Smooth muscle cell (in vitro differentiated cells): ENCODE measurements around the gene LGALS1. TPM values are rescaled to one million over a fixed set of nuclear protein-coding genes. Genes with fewer than 3 reads are reported as not detected.

ENCODE experiments used
- DNase-seq: peaks from one replicate; lab custom pipeline; 2025; ENCODE audit not compliant: unreplicated experiment; lab: John Stamatoyannopoulos, UW
- H2AFZ ChIP-seq: fragments of 200-600 bp; sonication (generic); 2 replicates; pipeline ENCODE4 v1.6.0; 2016; ENCODE audit warnings: antibody characterized with exemption, low read depth, mild to moderate bottlenecking
- H3F3A ChIP-seq: fragments of 200-600 bp; sonication (generic); 2 replicates; pipeline ENCODE4 v1.6.0; 2017; ENCODE audit warnings: antibody characterized with exemption, low read depth
- H3K27ac ChIP-seq: fragments of 200-600 bp; sonication (generic); 2 replicates; pipeline ENCODE4 v1.5.1; 2016; ENCODE audit warnings: low read depth, mild to moderate bottlenecking
- H3K27me3 ChIP-seq: fragments of 200-600 bp; sonication (generic); 2 replicates; pipeline ENCODE4 v1.6.1; 2016; ENCODE audit warnings: low read depth, mild to moderate bottlenecking
- H3K36me3 ChIP-seq: fragments of 200-600 bp; sonication (generic); 2 replicates; pipeline ENCODE4 v1.5.1; 2016; ENCODE audit warnings: low read depth
- H3K4me1 ChIP-seq: fragments of 200-600 bp; sonication (generic); 2 replicates; pipeline ENCODE4 v1.5.1; 2016; ENCODE audit warnings: low read depth
- H3K4me2 ChIP-seq: fragments of 200-600 bp; sonication (generic); 2 replicates; pipeline ENCODE4 v1.6.0; 2016; ENCODE audit warnings: mild to moderate bottlenecking
- H3K4me3 ChIP-seq: fragments of 200-600 bp; sonication (generic); 2 replicates; pipeline ENCODE4 v1.5.1; 2016; ENCODE audit warnings: mild to moderate bottlenecking
- H3K79me2 ChIP-seq: fragments of 200-600 bp; sonication (generic); 2 replicates; pipeline ENCODE4 v1.6.0; 2016; ENCODE audit warnings: low read depth, mild to moderate bottlenecking
- H3K9ac ChIP-seq: fragments of 200-600 bp; sonication (generic); 2 replicates; pipeline ENCODE4 v1.6.0; 2016; ENCODE audit warnings: low read depth
- H3K9me3 ChIP-seq: fragments of 200-600 bp; sonication (generic); replicated peaks from 2 replicates; pipeline ENCODE4 v1.5.1; 2016; ENCODE audit warnings: low read depth
- H4K20me1 ChIP-seq: fragments of 200-600 bp; sonication (generic); 2 replicates; pipeline ENCODE4 v1.6.0; 2016; ENCODE audit warnings: low read depth
- WGBS: methylation state at CpG from one replicate; pipeline ENCODE4 v1.1.7; 2016; ENCODE audit warnings: low lambda C conversion rate; 5-methylcytosine and 5-hydroxymethylcytosine counted together
- polyA plus RNA-seq: library from polyadenylated mRNA; unstranded; fragments of >200 nt; fragmentation: Nextera tagmentation; extraction: Ambion mirVana; gene quantifications from 2 replicates; pipeline ENCODE4 v1.2.1, GENCODE V29; 2016
- total RNA-seq: library from RNA; depleted of rRNA; stranded (reverse); fragments of >200 nt; gene quantifications from 2 replicates; pipeline ENCODE4 v1.2.3, GENCODE V29; 2014
- TF ChIP-seq, protein P1 (sequence below): fragments of 200-600 bp; sonication (generic); IDR thresholded peaks from 2 replicates; pipeline ENCODE4 v1.5.1; 2017; ENCODE audit warnings: borderline replicate concordance, mild to moderate bottlenecking, antibody characterized with exemption; ENCODE audit not compliant: insufficient read depth, poor library complexity, severe bottlenecking

Gene LGALS1
- total and polyA plus RNA-seq, 2 experiments from 2014 or later, result 5,079 to 5,332 TPM

- TF ChIP-seq, protein P1, sequence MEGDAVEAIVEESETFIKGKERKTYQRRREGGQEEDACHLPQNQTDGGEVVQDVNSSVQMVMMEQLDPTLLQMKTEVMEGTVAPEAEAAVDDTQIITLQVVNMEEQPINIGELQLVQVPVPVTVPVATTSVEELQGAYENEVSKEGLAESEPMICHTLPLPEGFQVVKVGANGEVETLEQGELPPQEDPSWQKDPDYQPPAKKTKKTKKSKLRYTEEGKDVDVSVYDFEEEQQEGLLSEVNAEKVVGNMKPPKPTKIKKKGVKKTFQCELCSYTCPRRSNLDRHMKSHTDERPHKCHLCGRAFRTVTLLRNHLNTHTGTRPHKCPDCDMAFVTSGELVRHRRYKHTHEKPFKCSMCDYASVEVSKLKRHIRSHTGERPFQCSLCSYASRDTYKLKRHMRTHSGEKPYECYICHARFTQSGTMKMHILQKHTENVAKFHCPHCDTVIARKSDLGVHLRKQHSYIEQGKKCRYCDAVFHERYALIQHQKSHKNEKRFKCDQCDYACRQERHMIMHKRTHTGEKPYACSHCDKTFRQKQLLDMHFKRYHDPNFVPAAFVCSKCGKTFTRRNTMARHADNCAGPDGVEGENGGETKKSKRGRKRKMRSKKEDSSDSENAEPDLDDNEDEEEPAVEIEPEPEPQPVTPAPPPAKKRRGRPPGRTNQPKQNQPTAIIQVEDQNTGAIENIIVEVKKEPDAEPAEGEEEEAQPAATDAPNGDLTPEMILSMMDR, result no peak
- under 1% methylated on average over 89 of the region's 101 CpGs for WGBS
- H3K9me3 ChIP-seq, result no peaks in the 10 kb centered on the region
- H4K20me1 ChIP-seq, result peaks cover 28% of the 10 kb centered on the region
- peak within 1 kb of the TSS; percentile 29 for H3K9ac ChIP-seq
- no peaks in the 10 kb centered on the region for H3K27me3 ChIP-seq
- H3K79me2 ChIP-seq, result peaks cover 25% of the 10 kb centered on the region
- H3K27ac ChIP-seq, result peak within 1 kb of the TSS; percentile 76
- peak within 1 kb of the TSS; percentile 58 for H3K4me3 ChIP-seq
- no peak within 1 kb of the TSS for H2AFZ ChIP-seq
- H3K36me3 ChIP-seq, result no peaks in the 10 kb centered on the region
- H3K4me2 ChIP-seq, result peak within 1 kb of the TSS; percentile 94
- peak; percentile 95 for DNase-seq
- H3K4me1 ChIP-seq, result peaks cover 12% of the 10 kb centered on the region
- no peaks in the 10 kb centered on the region for H3F3A ChIP-seq
These were observed 17.0 kb upstream of the LGALS1 start, which contains the start of gene PDXP for GRCh38 chr22:37658133-37659065. Gene PDXP, plus strand, starts transcription at chr22:37658723. Its CDS starts 60 bp downstream, at chr22:37658783.

- DNase-seq, result no peak
- peak overlapping the region; percentile 94 for H3K4me2 ChIP-seq
- no peaks in the 10 kb centered on the region for H3K36me3 ChIP-seq
- peaks cover 30% of the 10 kb centered on the region for H3K79me2 ChIP-seq
- H2AFZ ChIP-seq, result no peak overlapping the region
- H3K4me1 ChIP-seq, result peaks cover 12% of the 10 kb centered on the region
- H3K9me3 ChIP-seq, result no peaks in the 10 kb centered on the region
- peak overlapping the region; percentile 58 for H3K4me3 ChIP-seq
- TF ChIP-seq, protein P1, result no peak
- 7% methylated on average over 53 of the region's 68 CpGs for WGBS
- H3K9ac ChIP-seq, result no peak overlapping the region
- no peaks in the 10 kb centered on the region for H3K27me3 ChIP-seq
- H3K27ac ChIP-seq, result no peak overlapping the region
- H4K20me1 ChIP-seq, result peaks cover 34% of the 10 kb centered on the region
- no peaks in the 10 kb centered on the region for H3F3A ChIP-seq
These were observed 16.2 kb upstream of the LGALS1 start for GRCh38 chr22:37659066-37659896.

DNA sequence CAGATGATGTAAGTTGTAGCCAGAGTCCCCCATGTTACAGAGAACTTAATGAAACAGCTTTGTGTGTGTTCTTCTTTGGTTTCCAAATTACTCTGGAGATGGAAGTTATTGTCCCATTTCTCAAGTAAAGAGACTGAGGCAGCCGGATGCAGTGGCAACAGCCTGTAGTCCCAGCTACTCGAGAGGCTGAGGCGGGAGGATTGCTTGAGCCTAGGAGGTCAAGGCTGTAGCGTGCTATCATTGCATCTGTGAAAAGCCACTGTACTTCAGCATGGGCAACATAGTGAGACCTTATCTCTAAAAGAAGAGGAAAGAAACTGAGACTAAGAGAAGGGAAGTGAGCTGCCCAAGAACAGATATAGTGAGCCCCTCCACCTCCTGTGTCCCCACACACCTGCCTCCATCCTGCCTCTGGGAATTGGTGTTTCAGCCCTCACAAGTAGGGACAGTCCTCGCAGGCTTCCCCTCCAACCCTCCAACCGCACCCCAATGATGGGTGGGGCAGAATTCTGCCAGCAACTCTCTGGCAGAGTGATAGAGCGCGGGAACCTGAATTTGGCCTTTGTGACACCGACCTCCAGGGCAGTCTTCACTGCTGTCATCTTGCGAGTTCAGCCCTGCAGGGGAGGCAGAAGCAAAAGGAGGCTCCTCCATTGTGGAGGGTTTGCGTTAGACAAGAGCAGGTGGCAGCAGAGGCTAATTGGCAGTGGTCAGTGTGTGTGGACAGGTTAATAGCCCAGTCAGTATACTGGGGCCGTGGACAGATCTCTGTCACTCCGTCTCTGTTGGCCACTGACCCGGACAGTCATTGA lies 15.3 kb upstream of the LGALS1 start:
- peaks cover 12% of the 10 kb centered on the region for H3K4me1 ChIP-seq
- peaks cover 32% of the 10 kb centered on the region for H3K79me2 ChIP-seq
- no peaks in the 10 kb centered on the region for H3K36me3 ChIP-seq
- no peak overlapping the region for H2AFZ ChIP-seq
- peak overlapping the region; percentile 94 for H3K4me2 ChIP-seq
- no peak for DNase-seq
- TF ChIP-seq, protein P1, result no peak
- no peaks in the 10 kb centered on the region for H3K27me3 ChIP-seq
- no peaks in the 10 kb centered on the region for H3F3A ChIP-seq
- H3K9ac ChIP-seq, result no peak overlapping the region
- H3K4me3 ChIP-seq, result peak overlapping the region; percentile 58
- peaks cover 39% of the 10 kb centered on the region for H4K20me1 ChIP-seq
- H3K27ac ChIP-seq, result peak overlapping the region; percentile 70
- no peaks in the 10 kb centered on the region for H3K9me3 ChIP-seq
- WGBS, result 90% methylated on average over 14 of the region's 14 CpGs
